C4-2B (cell line): ENCODE data around the gene SHKBP1.

Experiments
- H3K27ac ChIP-seq: fragments of 450-650 bp; 2 replicates; pipeline ENCODE4 v1.5.1; 2017
- CTCF ChIP-seq: fragments of 450-650 bp; conservative IDR thresholded peaks from 2 replicates; pipeline ENCODE4 v1.5.1; 2017; ENCODE audit warnings: mild to moderate bottlenecking
- ZFX ChIP-seq: fragments of 450-650 bp; IDR thresholded peaks from 2 replicates; pipeline ENCODE4 v1.6.1; 2017

SHKBP1 gene

DNA sequence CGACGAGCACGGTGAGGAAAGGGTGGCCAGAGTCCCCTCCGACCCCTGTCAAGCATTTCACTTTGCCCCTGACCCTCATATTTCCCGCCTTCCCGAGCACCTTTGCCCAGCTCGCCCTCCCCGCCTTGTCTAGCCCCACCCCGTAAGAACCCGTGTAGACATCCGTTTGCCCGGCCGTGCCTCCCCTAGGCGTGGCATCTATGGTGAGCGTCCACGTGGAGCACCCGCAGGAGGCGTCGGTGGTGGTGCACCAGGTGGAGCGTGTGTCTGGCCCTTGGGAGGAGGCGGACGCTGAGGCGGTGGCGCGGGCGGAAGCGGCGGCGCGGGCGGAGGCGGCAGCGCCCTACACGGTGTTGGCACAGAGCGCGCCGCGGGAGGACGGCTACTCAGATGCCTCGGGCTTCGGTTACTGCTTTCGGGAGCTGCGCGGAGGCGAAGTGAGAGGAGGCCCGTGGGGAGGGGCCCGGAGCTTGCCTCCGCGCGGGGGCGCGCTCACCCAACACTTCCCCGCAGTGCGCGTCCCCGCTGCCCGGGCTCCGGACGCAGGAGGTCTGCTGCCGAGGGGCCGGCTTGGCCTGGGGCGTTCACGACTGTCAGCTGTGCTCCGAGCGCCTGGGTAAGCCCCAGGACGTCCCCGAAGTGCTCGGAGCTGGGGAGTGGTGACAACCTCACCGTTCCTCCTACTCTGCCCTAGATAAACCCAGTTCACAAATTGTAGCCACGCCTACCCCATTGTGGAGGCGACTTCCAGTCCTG, 28.7 kb downstream of the SHKBP1 start:
- TF ChIP-seq ZFX, result peak; percentile 28; the same call in 1 of the 2 replicates
- no peak; the same call in 1 of the 2 replicates for TF ChIP-seq CTCF
- peak overlapping the region; percentile 85 for H3K27ac ChIP-seq

DNA sequence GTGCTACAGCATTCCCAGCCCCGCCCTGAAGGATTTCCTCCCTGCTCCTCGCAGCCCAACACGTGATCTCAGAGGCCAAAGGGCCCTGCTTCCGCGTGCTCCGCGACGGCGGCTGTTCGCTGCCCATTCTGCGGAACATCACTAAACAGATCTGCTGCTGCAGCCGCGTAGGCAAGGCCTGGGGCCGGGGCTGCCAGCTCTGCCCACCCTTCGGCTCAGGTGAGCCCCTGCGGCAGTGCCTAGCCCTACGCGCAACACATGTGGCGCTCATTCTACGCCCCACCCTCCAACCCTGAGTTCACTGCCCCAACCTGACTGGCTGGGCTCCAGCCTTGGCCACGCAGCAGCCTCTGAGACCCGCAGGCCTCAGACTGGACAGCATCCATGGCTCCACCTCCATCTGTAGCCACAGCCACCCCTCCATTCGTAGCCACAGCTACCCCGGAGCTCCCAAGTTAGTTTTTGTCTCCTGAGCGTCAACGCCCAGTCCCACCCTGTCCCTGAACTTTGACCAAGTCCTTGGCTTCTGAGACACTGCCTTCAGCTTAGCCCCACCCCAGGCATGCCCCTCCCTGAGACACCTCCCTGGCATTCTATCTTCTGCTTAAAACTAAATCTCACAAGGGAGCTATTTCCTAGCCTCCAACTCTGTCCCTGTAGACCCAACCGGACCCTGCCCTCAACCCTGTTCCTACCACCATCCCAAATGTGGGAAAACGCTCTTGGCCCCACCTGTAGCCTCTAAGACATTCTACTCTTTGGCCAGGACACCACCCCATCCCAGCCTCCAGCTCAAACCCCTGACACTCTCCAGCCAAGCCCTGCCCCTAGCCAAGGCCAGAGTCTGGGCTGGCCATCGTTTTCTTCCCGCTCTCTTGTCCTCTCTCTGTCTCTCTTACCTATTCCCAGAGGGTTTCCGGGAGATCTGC, 30.9 kb downstream of the SHKBP1 start:
- TF ChIP-seq CTCF (no peak), ZFX (no peak)
- no peak overlapping the region for H3K27ac ChIP-seq

GRCh38 chr19:40608240-40608621, 31.6 kb downstream of the SHKBP1 start:
- H3K27ac ChIP-seq, result no peak overlapping the region
- no peak for TF ChIP-seq CTCF
- no peak for TF ChIP-seq ZFX

- no peak for TF ChIP-seq ZFX
- TF ChIP-seq CTCF, result no peak
- no peak overlapping the region; the same call in 1 of the 2 replicates for H3K27ac ChIP-seq
Measured at GRCh38 chr19:40608957-40609356, 32.3 kb downstream of the SHKBP1 start.

GRCh38 chr19:40609561-40610395, 33.1 kb downstream of the SHKBP1 start:
- no peak for TF ChIP-seq CTCF
- no peak for TF ChIP-seq ZFX
- H3K27ac ChIP-seq, result peak overlapping the region; percentile 71

DNA sequence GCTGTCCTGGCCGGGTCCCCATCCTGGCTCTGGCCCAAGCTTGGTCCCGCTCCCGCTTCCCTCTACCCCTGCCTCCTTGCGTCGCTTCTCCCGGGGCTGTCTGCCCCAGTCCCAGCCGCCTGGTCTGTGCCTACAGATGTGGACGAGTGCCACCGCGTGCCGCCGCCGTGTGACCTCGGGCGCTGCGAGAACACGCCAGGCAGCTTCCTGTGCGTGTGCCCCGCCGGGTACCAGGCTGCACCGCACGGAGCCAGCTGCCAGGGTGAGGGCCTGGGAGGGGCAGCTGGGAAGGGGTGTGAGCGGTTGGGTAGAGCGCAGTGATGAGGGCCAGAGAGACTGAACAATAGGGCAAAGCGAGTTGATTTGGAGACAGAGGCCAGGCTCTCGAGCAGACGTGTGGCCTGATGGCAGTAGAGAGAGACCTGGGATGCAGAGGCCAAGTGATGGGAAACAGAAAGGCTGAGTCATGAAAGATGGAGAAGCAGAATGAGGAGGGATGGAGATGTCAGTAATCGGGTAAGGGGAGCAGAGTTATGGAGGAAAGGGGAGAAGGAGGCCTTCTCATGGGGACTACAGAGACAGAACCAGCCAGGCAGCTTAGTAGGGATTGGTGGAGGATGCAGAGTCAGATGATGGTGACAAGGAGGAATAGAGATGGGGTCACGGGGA, 33.9 kb downstream of the SHKBP1 start:
- peak overlapping the region; percentile 71 for H3K27ac ChIP-seq
- TF ChIP-seq ZFX (no peak), CTCF (no peak)
